H1 (cell line): Measurements from ENCODE around the gene MKKS.

Source experiments
- ATF3 ChIP-seq: IDR thresholded peaks from 2 replicates; pipeline ENCODE4 v1.6.1; 2011; ENCODE audit warnings: low read depth, mild to moderate bottlenecking, low read length; ENCODE audit not compliant: insufficient read depth
- CREB1 ChIP-seq: IDR thresholded peaks from 2 replicates; pipeline ENCODE4 v1.6.1; 2012; ENCODE audit warnings: inconsistent platforms
- CTCF ChIP-seq, 3 experiments: IDR thresholded peaks; 1 replicate in 2 of 3; 2 replicates in 1 of 3; pipeline versions ENCODE4 v1.5.1 to v1.6.1; 2011; ENCODE audit warnings: low read length in 3 of 3, mild to moderate bottlenecking in 3 of 3, inconsistent platforms in 2 of 3, low read depth in 1 of 3, moderate library complexity in 1 of 3; ENCODE audit not compliant: insufficient read depth in 1 of 3; ENCODE audit errors: control extremely low read depth in 1 of 3
- EZH2 ChIP-seq: fragments of 200-600 bp; sonication (generic); IDR thresholded peaks from 2 replicates; pipeline ENCODE4 v1.7.1; 2012; ENCODE audit warnings: low read depth, mild to moderate bottlenecking, moderate library complexity, low read length, inconsistent platforms; ENCODE audit not compliant: severe bottlenecking
- JUN ChIP-seq: IDR thresholded peaks from 2 replicates; pipeline ENCODE4 v1.6.1; 2011; ENCODE audit warnings: low read depth, mild to moderate bottlenecking, improper control_type of control experiment, low read length
- MAFK ChIP-seq: IDR thresholded peaks from 2 replicates; pipeline ENCODE4 v1.6.1; 2012; ENCODE audit warnings: low read depth, mild to moderate bottlenecking, improper control_type of control experiment, low read length
- POLR2AphosphoS5 ChIP-seq: IDR thresholded peaks from 2 replicates; pipeline ENCODE4 v1.6.1; 2011; ENCODE audit warnings: low read depth, low read length
- TAF1 ChIP-seq: IDR thresholded peaks from 2 replicates; pipeline ENCODE4 v1.6.1; 2011; ENCODE audit warnings: mild to moderate bottlenecking, low read depth, low read length
- TCF12 ChIP-seq: IDR thresholded peaks from 2 replicates; pipeline ENCODE4 v1.6.1; 2011; ENCODE audit warnings: low read depth, mild to moderate bottlenecking, low read length

- TF ChIP-seq TCF12 = no peak
- TF ChIP-seq TAF1 = no peak
- no peak for TF ChIP-seq EZH2
- no peak for TF ChIP-seq CTCF (IDR thresholded peaks at IDR 0.05; ENCODE audit: control extremely low read depth in 1 of 3, insufficient read depth in 1 of 3, low read depth in 1 of 3, low read length in 3 of 3)
- no peak for TF ChIP-seq MAFK
- no peak for TF ChIP-seq JUN
- no peak for TF ChIP-seq ATF3
- no peak for TF ChIP-seq POLR2AphosphoS5
- no peak for TF ChIP-seq CREB1
Observed at GRCh38 chr20:10385850-10386544, 48.0 kb downstream of the MKKS start.
